Left ventricle myocardium superior (tissue), 1 donor: ENCODE data around the gene ARID1B. TPM values are rescaled to one million over a fixed set of nuclear protein-coding genes. Genes with fewer than 3 reads are reported as not detected.
"Not testable (repeated sequence)": the region's sequence is repeated elsewhere in the genome, so short reads cannot be mapped to it uniquely, and the experiment has no call there.

Experiments used
- ATAC-seq: fragments of 200-7000 bp; cut with Tn5 transposase; one replicate; pipeline ENCODE4 v1.9.1; 2020; ENCODE audit warnings: mild to moderate bottlenecking, moderate library complexity
- DNase-seq: peaks from one replicate; pipeline ENCODE4 v3.0.0-alpha.2; 2020
- intact Hi-C: fragments of 100-400 bp; cut with micrococcal nuclease; formaldehyde crosslinking; loops from one replicate; pipeline ENCODE4 v1.11.0; 2022
- total RNA-seq: library from RNA; stranded (reverse); fragmentation: NEBNext Ultra II Directional; extraction: Animal tissue kit (Norgen Biotek cat#: 25700); gene quantifications from one replicate; pipeline ENCODE4 v1.2.1, GENCODE V29; 2021
- donor health status: DM: no; HTN: yes; CAD: no; lungs with severe emphysema.

ARID1B gene
- total RNA-seq, 1 donor from 2014 or later, result 46.6 TPM

GRCh38 chr6:157137501-157137900 lies 360.3 kb downstream of the ARID1B start:
- no peak for ATAC-seq
- intact Hi-C loops, result no loop called here
- DNase-seq, result no peak

- intact Hi-C loops, result no loop called here
- ATAC-seq, result no peak
- DNase-seq, result peak; percentile 35
Measured at GRCh38 chr6:157139054-157139708, 362.0 kb downstream of the ARID1B start.

- ATAC-seq (peak; percentile 84), DNase-seq (peak; percentile 65)
- intact Hi-C loops, result no loop called here
Measured at GRCh38 chr6:157143171-157143889, 366.2 kb downstream of the ARID1B start.

GRCh38 chr6:157143890-157144798 lies 367.0 kb downstream of the ARID1B start:
- DNase-seq, result no peak
- peak; percentile 12 for ATAC-seq
- intact Hi-C loops, result no loop called here

GRCh38 chr6:157144859-157145568 lies 367.8 kb downstream of the ARID1B start:
- ATAC-seq, result no peak
- DNase-seq, result no peak
- intact Hi-C loops, result no loop called here

GRCh38 chr6:157145656-157146285 lies 368.6 kb downstream of the ARID1B start:
- ATAC-seq (peak; percentile 32), DNase-seq (no peak)
- intact Hi-C loops, result no loop called here

GRCh38 chr6:157147054-157148026 lies 370.2 kb downstream of the ARID1B start:
- intact Hi-C loops, ATAC-seq: not testable (repeated sequence)

GRCh38 chr6:157148391-157149323 lies 371.5 kb downstream of the ARID1B start:
- ATAC-seq (peak; percentile 82), DNase-seq (peak; percentile 78)
- intact Hi-C loops, result no loop called here

More at GRCh38 chr6:157147054-157148026, 370.2 kb downstream of the ARID1B start:
- not testable (repeated sequence) for DNase-seq

- DNase-seq (no peak), ATAC-seq (no peak)
- intact Hi-C loops, result no loop called here
Measured at GRCh38 chr6:157150076-157150475, 372.9 kb downstream of the ARID1B start.

- DNase-seq (no peak), ATAC-seq (peak; percentile 68)
- intact Hi-C loops, result no loop called here
Measured at GRCh38 chr6:157151029-157151428, 373.9 kb downstream of the ARID1B start.

GRCh38 chr6:157151989-157152388 lies 374.8 kb downstream of the ARID1B start:
- intact Hi-C loops, result no loop called here
- no peak for ATAC-seq
- DNase-seq, result no peak

- no peak for DNase-seq
- ATAC-seq, result no peak
- intact Hi-C loops, result no loop called here
Measured at GRCh38 chr6:157152556-157152955, 375.4 kb downstream of the ARID1B start.

GRCh38 chr6:157155804-157156203 lies 378.6 kb downstream of the ARID1B start:
- intact Hi-C loops, result no loop called here

GRCh38 chr6:157157258-157157657 lies 380.1 kb downstream of the ARID1B start:
- ATAC-seq, result no peak
- no peak for DNase-seq
- intact Hi-C loops, result no loop called here

More at GRCh38 chr6:157155804-157156203, 378.6 kb downstream of the ARID1B start:
- DNase-seq (no peak), ATAC-seq (no peak)

GRCh38 chr6:157158456-157158855 lies 381.3 kb downstream of the ARID1B start:
- no peak for ATAC-seq
- intact Hi-C loops, result no loop called here
- DNase-seq, result no peak

GRCh38 chr6:157158897-157159296 lies 381.7 kb downstream of the ARID1B start:
- ATAC-seq (no peak), DNase-seq (no peak)
- intact Hi-C loops, result no loop called here
